ENCODE results near the gene CNST.

GRCh38 chr1:246669659-246670058, 103.4 kb downstream of the CNST start:
- TF ChIP-seq POLR2A (IDR thresholded peaks at IDR 0.05) (no peak), CTCF (IDR thresholded peaks at IDR 0.05) (no peak), EP300 (IDR thresholded peaks at IDR 0.05) (no peak)

Data from gastroesophageal sphincter (tissue), 3 donors.